ENCODE data around the gene NQO2.

DNA sequence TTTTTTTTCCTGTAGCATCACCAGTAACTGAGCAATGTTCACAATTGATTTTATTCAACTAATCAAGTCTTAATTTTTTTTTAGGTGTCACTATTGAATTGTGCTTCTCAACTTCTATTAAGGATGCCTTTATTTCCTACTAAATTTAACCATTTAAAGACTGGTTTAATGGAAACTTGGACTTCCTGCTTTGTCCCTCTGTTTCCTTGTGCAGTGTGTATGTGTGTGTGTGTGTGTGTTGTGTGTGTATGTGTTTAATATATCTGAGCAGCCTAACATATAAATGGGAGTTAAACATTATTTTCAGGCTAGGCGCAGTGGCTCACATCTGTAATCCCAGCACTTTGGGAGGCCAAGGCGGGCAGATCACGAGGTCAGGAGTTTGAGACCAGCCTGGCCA, 30.1 kb upstream of the NQO2 start:
- TF ChIP-seq, protein P1, sequence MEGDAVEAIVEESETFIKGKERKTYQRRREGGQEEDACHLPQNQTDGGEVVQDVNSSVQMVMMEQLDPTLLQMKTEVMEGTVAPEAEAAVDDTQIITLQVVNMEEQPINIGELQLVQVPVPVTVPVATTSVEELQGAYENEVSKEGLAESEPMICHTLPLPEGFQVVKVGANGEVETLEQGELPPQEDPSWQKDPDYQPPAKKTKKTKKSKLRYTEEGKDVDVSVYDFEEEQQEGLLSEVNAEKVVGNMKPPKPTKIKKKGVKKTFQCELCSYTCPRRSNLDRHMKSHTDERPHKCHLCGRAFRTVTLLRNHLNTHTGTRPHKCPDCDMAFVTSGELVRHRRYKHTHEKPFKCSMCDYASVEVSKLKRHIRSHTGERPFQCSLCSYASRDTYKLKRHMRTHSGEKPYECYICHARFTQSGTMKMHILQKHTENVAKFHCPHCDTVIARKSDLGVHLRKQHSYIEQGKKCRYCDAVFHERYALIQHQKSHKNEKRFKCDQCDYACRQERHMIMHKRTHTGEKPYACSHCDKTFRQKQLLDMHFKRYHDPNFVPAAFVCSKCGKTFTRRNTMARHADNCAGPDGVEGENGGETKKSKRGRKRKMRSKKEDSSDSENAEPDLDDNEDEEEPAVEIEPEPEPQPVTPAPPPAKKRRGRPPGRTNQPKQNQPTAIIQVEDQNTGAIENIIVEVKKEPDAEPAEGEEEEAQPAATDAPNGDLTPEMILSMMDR (IDR thresholded peaks at IDR 0.05), result no peak
- no peak for TF ChIP-seq POLR2A (IDR thresholded peaks at IDR 0.05)
